C1 segment of cervical spinal cord (tissue), 14 donors: ENCODE data around the gene ASB6.

Experiments
- DNase-seq, 14 donors: peaks; one replicate each; lab custom pipeline; 2025; lab: John Stamatoyannopoulos, UW

The ASB6 gene

DNA sequence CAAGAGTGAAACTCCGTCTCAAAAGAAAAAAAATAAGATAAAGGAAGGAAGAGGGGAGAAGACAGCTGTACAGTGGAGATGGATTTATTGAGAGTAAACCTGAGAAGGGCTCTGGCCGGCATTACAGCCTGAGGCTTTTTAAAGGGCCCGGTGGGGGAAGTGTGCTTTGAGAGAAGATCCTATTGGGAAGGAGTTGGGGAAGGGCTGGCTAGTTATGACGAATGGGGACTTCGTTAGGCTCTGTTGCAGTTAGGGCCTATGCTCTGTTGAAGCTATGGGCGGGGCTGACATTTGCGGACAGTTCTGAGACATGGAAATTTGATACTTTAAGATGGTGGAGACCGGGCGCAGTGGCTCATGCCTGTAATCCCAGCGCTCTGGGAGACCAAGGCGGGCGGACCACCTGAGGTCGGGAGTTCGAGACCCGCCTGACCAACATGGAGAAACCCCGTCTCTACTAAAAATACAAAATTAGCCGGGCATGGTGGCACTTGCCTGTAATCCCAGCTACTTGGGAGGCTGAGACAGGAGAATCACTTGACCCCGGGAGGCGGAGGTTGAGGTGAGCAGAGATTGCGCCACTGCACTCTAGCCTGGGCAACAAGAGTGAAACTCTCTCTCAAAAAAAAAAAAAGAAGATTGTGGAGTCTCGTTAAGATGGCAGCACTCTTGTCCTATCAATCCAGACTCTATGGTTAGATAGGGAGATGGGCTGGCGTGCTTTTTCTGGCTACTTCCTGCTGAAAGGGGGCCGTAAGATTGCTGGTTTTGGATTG, 54.3 kb downstream of the ASB6 start:
- DNase-seq: no peak

GRCh38 chr9:129586685-129587084, 55.3 kb downstream of the ASB6 start:
- no peak for DNase-seq

GRCh38 chr9:129586245-129586644, 55.7 kb downstream of the ASB6 start:
- no peak for DNase-seq

GRCh38 chr9:129585352-129585751, 56.6 kb downstream of the ASB6 start:
- no peak for DNase-seq
